Astrocyte of the hippocampus (primary cell): ENCODE data around the gene TFPT.

Experiments used
- DNase-seq: peaks from one replicate; pipeline ENCODE4 v3.0.0; 2011; ENCODE audit warnings: low read depth, low spot score

Gene TFPT

DNA sequence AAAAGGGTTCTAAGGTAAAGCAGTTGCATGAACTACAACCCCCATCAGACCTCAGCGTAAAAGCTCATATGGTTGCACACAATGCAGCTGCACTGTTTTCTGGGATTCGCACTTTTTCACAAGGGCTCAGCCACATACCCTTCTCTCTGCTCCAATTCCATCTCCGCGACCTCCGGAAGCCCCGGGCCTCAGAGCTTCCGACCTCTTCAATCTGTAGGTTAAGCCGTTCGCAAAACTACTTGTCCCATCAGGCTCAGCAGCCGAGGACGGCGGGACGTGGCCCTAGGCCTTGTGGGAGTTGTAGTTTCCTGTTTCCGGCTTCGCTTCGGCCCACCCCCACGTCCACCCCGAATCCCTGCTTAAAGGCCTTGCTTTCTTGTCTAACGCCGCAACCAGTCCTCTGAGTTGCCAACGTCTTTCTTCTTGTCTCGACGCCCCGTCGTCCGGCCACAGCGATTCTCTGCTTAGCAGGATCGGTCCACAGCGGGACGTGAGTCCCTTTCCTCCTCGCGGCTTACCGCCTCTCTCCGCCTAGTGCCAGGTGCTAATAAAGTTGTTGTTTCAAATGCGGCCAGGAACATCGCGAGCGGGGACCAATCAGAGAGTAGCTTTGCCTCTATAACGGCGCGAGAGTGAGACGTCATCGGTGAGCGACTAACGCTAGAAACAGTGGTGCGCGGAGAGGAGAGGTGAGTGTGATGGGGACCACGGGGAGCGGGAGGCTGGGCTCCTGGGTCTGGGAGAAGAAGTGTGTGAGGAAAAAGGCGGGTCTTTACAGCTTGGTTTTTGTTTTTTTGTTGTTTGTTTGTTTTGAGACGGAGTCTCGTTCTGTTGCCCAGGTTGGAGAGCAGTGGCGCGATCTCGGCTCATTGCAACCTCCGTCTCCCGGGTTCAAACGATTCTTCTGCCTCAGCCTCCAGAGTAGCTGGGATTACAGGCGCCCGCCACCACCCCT, at the start of gene TFPT, which contains the start of gene PRPF31:
TSS of gene TFPT (minus strand) at position 549 of the 955 bp plus-strand sequence. CDS start at position 161, 388 bp downstream.
TSS of gene PRPF31 (plus strand) at position 646 of the 955 bp plus-strand sequence. CDS start 2,525 bp downstream, outside the sequence.
- peak; percentile 99 for DNase-seq

- no peak for DNase-seq
Measured at GRCh38 chr19:54165222-54165621, 49.8 kb upstream of the TFPT start.

DNA sequence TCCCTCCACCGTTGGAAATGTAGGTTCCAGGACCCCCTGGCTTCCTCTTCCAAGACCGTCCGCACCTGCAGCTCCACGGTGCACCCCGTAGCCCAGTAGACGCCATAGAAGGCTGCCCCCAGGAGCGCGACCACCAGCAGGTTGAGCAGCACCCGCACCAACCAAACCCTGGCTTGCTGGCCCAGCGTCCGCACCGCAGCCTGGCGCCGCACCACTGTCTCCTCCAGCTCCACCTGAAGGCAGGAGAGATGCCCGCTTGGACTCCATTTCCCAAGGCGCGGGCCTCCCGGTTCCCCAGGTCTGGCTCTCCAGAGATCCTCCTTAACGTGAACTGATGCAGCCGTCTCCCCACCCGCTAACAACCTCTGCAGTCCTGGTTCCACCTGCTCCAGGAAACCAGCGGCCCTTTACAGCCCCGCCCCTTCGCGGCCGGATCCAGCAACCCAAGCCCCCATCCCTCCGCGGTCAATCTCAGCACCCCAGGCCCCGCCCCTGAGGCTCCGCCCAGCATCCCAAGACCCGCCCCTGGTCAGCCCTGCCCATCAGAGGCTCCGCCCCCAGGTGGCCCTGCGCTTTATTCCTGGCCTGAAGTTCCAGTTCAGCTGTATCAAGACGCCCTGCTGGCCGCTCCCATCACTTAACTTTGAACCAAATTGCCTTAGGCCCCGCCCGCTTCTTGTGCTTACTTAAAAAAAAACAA, 49.1 kb upstream of the TFPT start:
- DNase-seq, result peak; percentile 68

DNA sequence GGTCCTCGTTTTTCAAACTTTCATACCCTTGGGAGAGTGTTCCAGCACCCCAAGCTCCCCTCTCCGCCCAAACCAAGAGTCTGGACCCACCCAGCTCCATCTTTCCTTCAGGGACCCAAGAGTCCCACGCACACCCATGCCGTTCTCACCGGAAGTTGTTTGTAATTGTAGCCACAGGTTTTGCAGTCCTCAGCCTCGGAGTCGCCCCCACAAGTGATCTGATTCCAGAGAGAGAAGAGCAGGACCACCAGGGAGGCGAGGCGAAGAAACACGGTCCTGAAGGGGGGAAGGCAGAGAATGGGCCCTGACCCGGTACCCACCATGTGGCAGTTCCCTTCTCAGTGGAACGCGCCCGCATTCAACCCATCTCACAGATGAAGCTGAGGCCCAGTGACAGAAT, 47.4 kb upstream of the TFPT start:
- no peak for DNase-seq

GRCh38 chr19:54162241-54162805, 46.9 kb upstream of the TFPT start:
- peak; percentile 75 for DNase-seq

- no peak for DNase-seq
Measured at GRCh38 chr19:54160854-54161253, 45.4 kb upstream of the TFPT start.

GRCh38 chr19:54160182-54160811, 44.8 kb upstream of the TFPT start:
- DNase-seq, result peak; percentile 43

GRCh38 chr19:54159352-54160181, 44.1 kb upstream of the TFPT start, which contains the start of gene LENG1:
TSS of gene LENG1 (minus strand) at chr19:54159721. CDS start at chr19:54159695, 26 bp downstream.
- DNase-seq, result peak; percentile 100

GRCh38 chr19:54158812-54159351, 43.4 kb upstream of the TFPT start:
- DNase-seq, result no peak

DNA sequence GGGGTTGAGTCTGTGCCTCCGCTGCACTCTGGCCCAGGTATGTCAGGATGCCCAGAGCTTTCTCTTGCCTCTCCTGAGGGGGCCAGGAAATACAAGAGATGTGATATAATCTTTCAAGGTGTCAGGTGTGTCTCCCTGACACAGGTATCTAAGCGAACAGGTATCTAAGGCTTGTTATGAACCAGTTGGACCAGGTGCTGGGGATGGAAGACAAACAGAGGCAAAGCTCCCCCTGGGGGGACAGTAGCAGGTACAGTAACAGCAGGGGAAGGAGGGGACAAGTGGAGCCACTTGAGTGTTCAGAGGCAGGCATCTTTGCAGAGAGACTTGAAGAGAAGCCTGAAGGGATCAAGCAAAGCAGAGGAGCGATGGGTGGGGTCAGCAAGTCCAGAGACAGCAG, 41.5 kb upstream of the TFPT start:
- DNase-seq, result no peak

- DNase-seq, result no peak
Measured at GRCh38 chr19:54156490-54156889, 41.0 kb upstream of the TFPT start.

- no peak for DNase-seq
Measured at GRCh38 chr19:54155694-54156093, 40.2 kb upstream of the TFPT start.

DNA sequence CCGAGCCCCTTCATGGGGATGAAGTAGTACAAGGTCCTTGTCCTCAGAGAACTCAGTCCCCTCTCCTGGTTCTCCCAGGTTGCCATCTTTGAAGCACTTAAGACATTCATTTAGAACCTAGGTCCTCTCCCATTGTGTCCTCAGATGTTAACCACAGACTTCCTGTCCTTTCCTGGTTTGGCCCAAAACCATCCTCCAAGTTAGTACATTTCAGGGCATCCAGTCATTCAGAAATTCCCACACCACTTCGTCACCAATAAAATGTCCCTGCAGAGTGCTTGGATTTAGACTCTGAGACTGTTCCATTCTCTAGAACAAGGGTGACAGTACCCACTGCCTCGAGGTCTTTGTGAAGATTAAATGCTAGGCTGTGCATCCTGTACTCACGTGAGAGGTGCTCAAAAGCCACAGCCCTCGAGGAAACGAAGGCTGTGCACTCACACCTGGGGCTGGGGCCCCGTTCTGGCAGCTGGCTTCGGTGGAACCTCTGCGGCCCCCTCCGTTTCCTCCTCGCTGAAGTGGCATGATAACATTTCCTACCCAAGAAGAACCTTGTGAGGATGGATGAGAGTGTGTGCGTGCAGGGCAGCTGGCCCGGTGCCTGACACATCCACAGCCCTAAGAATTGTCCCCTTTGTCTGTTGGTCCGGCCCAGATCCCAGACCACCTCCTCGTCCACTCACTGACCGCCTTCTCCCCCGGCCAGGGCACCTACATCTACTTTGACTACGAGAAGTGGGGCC, 39.3 kb upstream of the TFPT start:
- peak; percentile 29 for DNase-seq

DNA sequence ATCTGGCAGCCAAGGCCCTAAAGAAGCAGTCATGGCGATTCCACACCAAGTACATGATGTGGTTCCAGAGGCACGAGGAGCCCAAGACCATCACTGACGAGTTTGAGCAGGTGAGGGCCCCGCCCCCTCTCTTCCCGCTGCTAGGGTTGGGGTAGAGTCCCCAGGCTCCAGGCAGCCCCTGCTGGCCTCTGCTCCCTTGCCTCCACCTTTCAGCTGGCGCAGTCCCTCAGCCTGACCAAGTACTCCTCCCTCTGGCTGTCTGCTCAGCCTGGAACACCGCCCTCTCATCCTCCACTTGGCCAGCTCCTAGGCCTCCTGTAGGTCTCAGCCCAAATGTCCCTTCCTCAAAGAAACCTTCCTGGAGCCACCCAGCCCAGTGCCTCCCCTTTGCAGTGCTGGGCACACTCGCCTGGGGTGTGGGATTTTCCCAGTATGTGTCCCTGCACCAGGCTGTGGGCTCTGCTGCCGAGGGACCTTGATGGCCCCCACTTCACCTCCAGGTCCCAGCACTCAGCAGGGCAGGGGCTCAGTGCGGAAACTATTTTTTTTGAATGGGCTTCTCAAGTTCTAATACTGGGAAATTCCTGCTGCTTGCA, 38.4 kb upstream of the TFPT start:
- no peak for DNase-seq

DNA sequence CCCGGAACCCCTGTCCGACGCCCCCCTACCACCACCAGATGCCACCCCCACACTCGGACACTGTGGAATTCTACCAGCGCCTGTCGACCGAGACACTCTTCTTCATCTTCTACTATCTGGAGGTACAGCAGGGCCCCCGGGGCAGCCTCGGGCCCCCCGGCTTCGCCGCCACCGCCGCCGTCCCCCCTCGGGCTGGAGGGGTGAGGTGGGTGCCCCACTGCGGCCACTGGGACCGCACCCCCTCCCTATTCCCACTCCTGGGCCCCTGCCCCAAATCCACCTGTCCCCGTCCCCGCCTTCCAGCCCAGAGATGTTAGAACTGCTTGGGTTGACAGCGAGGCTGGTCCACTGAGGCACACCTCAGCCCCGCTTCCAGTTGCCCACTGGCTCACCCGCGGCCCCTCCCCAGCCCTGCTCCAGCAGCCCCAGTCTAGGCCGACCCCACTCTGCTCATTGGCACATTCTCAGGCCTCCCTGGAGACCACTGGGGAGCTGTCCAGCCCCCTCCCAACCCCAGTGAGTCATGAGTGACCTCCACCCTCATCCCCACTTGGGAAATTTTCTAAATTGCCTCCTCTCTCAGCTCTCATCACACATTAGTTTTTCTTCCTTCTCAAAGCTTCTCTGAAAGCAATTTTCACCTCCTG, 37.5 kb upstream of the TFPT start:
- no peak for DNase-seq

DNA sequence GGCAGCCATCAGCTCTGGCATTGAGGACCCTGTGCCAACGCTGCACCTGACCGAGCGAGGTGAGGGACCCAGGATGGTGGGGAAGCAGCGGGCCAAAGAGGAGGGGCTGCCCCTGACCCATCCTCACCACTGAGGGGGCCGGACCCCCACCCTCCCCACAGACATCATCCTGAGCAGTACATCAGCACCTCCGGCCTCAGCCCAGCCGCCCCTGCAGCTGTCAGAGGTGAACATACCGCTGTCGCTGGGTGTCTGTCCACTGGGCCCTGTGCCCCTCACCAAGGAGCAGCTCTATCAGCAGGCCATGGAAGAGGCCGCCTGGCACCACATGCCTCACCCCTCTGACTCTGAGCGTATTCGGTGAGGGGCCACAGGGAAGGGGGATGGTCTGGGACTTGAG, 36.8 kb upstream of the TFPT start:
- no peak for DNase-seq

DNA sequence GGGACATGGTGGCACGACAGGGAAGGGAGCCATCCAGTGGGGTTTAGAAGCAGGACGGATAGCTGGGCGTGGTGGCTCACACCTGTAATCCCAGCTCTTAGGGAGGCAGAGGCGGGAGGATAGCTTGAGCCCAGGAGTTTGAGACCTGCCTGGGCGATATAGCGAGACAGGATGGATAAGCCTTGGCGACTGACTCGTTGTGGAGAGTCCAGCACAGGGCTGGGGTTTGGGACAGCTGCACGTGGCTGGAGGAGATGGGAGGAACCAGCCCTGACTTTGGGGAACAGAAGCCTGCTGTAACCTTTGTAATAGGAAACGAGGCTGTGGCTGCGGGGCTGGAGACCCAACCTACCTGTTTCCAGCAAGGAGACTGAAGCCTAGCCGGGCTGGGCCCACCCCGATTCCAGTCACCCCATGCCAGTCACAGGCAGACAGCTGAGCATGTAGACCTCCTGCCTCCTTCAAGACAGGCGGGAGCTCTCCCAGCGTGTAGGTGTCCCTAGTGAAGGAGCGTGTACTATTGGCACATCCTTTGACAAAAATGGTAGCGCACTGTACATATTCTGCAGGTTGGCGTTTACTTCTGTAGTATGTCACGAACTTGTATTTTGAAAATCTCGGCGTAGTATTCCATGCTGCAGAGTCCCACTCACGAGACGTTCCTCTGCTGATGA, 36.0 kb upstream of the TFPT start:
- no peak for DNase-seq
